NCI-H2196 (cell line): ENCODE data around the gene PDXK.

Source experiments
- DNase-seq: peaks from one replicate; lab custom pipeline; 2025; ENCODE audit not compliant: unreplicated experiment; lab: John Stamatoyannopoulos, UW

The PDXK gene

GRCh38 chr21:43740497-43741156 is 21.7 kb downstream of the PDXK start:
- DNase-seq: peak; percentile 77

- no peak for DNase-seq
These were observed 22.6 kb downstream of the PDXK start for GRCh38 chr21:43741423-43742096.

GRCh38 chr21:43743947-43744346 is 25.0 kb downstream of the PDXK start:
- DNase-seq: no peak

GRCh38 chr21:43744725-43745124 is 25.8 kb downstream of the PDXK start:
- DNase-seq: no peak

GRCh38 chr21:43745772-43746517 is 27.0 kb downstream of the PDXK start:
- no peak for DNase-seq

GRCh38 chr21:43748622-43749021 is 29.7 kb downstream of the PDXK start:
- DNase-seq: no peak

- DNase-seq: no peak
These were observed 30.8 kb downstream of the PDXK start for GRCh38 chr21:43749651-43750262.

- DNase-seq: no peak
These were observed 31.6 kb downstream of the PDXK start for GRCh38 chr21:43750339-43751033.

- DNase-seq: no peak
These were observed 33.1 kb downstream of the PDXK start for GRCh38 chr21:43751955-43752591.

GRCh38 chr21:43752758-43753438 is 34.0 kb downstream of the PDXK start:
- no peak for DNase-seq

- no peak for DNase-seq
These were observed 34.5 kb downstream of the PDXK start for GRCh38 chr21:43753439-43753799.

- DNase-seq: no peak
These were observed 36.2 kb downstream of the PDXK start for GRCh38 chr21:43754948-43755781.

- no peak for DNase-seq
These were observed 37.1 kb downstream of the PDXK start for GRCh38 chr21:43755820-43756594.

- no peak for DNase-seq
These were observed 38.7 kb downstream of the PDXK start for GRCh38 chr21:43757601-43758000.

- DNase-seq: no peak
These were observed 39.2 kb downstream of the PDXK start for GRCh38 chr21:43758111-43758641.

- no peak for DNase-seq
These were observed 39.9 kb downstream of the PDXK start for GRCh38 chr21:43758811-43759210.

- DNase-seq: no peak
These were observed 40.7 kb downstream of the PDXK start for GRCh38 chr21:43759651-43760050.

- no peak for DNase-seq
These were observed 41.5 kb downstream of the PDXK start for GRCh38 chr21:43760391-43760958.
